Measurements from ENCODE around the gene MBD5. TPM values are rescaled to one million over a fixed set of nuclear protein-coding genes. Genes with fewer than 3 reads are reported as not detected.

Gene MBD5
- total and polyA plus RNA-seq, 2 of the 4 experiments (the other 2 are of a cell fraction): 9.8 to 14.2 TPM

GRCh38 chr2:148165975-148166374, 145.1 kb downstream of the MBD5 start:
- Histone ChIP-seq H3K18ac (ENCODE audit: low read depth, low read length) (no peak overlapping the region), H3K4ac (ENCODE audit: low read depth, low read length) (no peak overlapping the region), H3K9me3 (ENCODE audit: control insufficient read depth, insufficient read depth, low read length) (no peaks in the 10 kb centered on the region), H3K9ac (ENCODE audit: low read depth, low read length) (no peak overlapping the region), H2AFZ (replicated peaks; ENCODE audit: low read length, poor library complexity) (no peak overlapping the region), H2BK120ac (ENCODE audit: low read depth, low read length) (no peak overlapping the region), H4K5ac (ENCODE audit: low read depth, low read length) (no peak overlapping the region), H3K36me3 (ENCODE audit: control insufficient read depth, insufficient read depth, low read length) (no peaks in the 10 kb centered on the region), H2BK5ac (ENCODE audit: low read depth, low read length, poor library complexity, severe bottlenecking) (no peak overlapping the region), H3K56ac (ENCODE audit: extremely low read depth, insufficient read depth, low read length) (no peak overlapping the region), H3K9me1 (ENCODE audit: insufficient read depth, low read length) (no peaks in the 10 kb centered on the region), H4K91ac (ENCODE audit: insufficient read depth, low read depth, low read length) (no peak overlapping the region), H4K8ac (ENCODE audit: low read depth in 2 of 2, low read length in 2 of 2) (no peak overlapping the region), H2BK15ac (ENCODE audit: low read depth, low read length) (no peak overlapping the region), H2AK5ac (ENCODE audit: low read depth, low read length) (no peak overlapping the region), H2BK20ac (ENCODE audit: low read depth, low read length) (no peak overlapping the region), H3K4me3 (ENCODE audit: insufficient read depth, low read depth, low read length) (no peak overlapping the region), H3K23ac (ENCODE audit: low read depth, low read length) (no peak overlapping the region), H3K27me3 (ENCODE audit: control insufficient read depth, insufficient read depth, low read length) (no peaks in the 10 kb centered on the region), H3K14ac (replicated peaks; ENCODE audit: low read depth, low read length) (no peak overlapping the region), H3K4me2 (ENCODE audit: low read depth, low read length) (no peak overlapping the region), H3K4me1 (ENCODE audit: control insufficient read depth, insufficient read depth, low read length) (peaks cover 2% of the 10 kb centered on the region; the same call in 1 of the 2 replicates), H2AK9ac (replicated peaks; ENCODE audit: low read depth, low read length, poor library complexity) (no peak overlapping the region), H3K27ac (ENCODE audit: insufficient read depth, low read length) (no peak overlapping the region), H3K79me1 (ENCODE audit: low read depth in 1 of 2, low read length in 2 of 2) (peaks cover 0 to 9% of the 10 kb centered on the region in 2 experiments; a peak in 2 of 4 replicates), H4K20me1 (ENCODE audit: insufficient read depth, low read length) (no peaks in the 10 kb centered on the region)
- DNase-seq (no peak), ATAC-seq (ENCODE audit: low read depth) (no peak)
- POLR2A ChIA-PET (ENCODE audit: unreplicated experiment): no interaction called here
- CTCF ChIA-PET: no interaction called here
- in situ Hi-C loops (cut with MboI; ENCODE audit: low sequenced_read_pairs): no loop called here
- no TSS peak for BruUV-seq (replicated peaks)
- TF ChIP-seq ELK1 (IDR thresholded peaks at IDR 0.05; ENCODE audit: borderline replicate concordance, low read depth, low read length): no peak
- TF ChIP-seq NFE2L2 (IDR thresholded peaks at IDR 0.05; ENCODE audit: low read depth, low read length): no peak
- no peak for TF ChIP-seq FOS (IDR thresholded peaks at IDR 0.05; ENCODE audit: low read depth, low read length)
- TF ChIP-seq RFX5 (IDR thresholded peaks at IDR 0.05; ENCODE audit: low read depth, low read length): no peak
- TF ChIP-seq MAFK (IDR thresholded peaks at IDR 0.05; ENCODE audit: low read depth, low read length): no peak
- no peak for TF ChIP-seq MAZ (IDR thresholded peaks at IDR 0.05; ENCODE audit: borderline replicate concordance, low read depth, low read length)
- TF ChIP-seq USF2 (IDR thresholded peaks at IDR 0.05; ENCODE audit: low read depth, low read length): no peak
- TF ChIP-seq BHLHE40 (IDR thresholded peaks at IDR 0.05; ENCODE audit: low read depth, low read length): no peak
- TF ChIP-seq SMC3 (IDR thresholded peaks at IDR 0.05; ENCODE audit: low read depth, low read length): no peak
- TF ChIP-seq CEBPB (IDR thresholded peaks at IDR 0.05; ENCODE audit: low read depth, low read length): no peak
- no peak for TF ChIP-seq POLR2A (IDR thresholded peaks at IDR 0.05; ENCODE audit: low read depth, low read length)
- TF ChIP-seq CTCF (conservative IDR thresholded peaks at IDR 0.05; ENCODE audit: low read depth, low read length): no peak
- no peak for TF ChIP-seq CHD1 (IDR thresholded peaks at IDR 0.05; ENCODE audit: low read depth, low read length)
- TF ChIP-seq MXI1 (IDR thresholded peaks at IDR 0.05; ENCODE audit: borderline replicate concordance, low read depth, low read length): no peak
- dilution Hi-C loops (cut with HindIII; ENCODE audit: low sequenced_read_pairs, unreplicated experiment): no loop called here
- intact Hi-C loops (cut with micrococcal nuclease): no loop called here
- no CpG with 5 or more reads among the region's 1 CpG for WGBS, 2 experiments (ENCODE audit: extremely low coverage in 2 of 2, insufficient read length in 1 of 2)

All from IMR-90 (cell line).